GM21526 (cell line): Measurements from ENCODE around the gene TCF4.
A peak's percentile ranks its signal among the peaks of the same experiment; 100 is the strongest.
"Not testable (repeated sequence)": the region's sequence is repeated elsewhere in the genome, so short reads cannot be mapped to it uniquely, and the experiment has no call there.

Experiments
- ATAC-seq: cut with Tn5 transposase; IDR thresholded peaks from one replicate; pipeline ENCODE4 v1.9.1; 2021; ENCODE audit warnings: moderate library complexity; ENCODE audit not compliant: unreplicated experiment, low FRiP score

Gene TCF4

DNA sequence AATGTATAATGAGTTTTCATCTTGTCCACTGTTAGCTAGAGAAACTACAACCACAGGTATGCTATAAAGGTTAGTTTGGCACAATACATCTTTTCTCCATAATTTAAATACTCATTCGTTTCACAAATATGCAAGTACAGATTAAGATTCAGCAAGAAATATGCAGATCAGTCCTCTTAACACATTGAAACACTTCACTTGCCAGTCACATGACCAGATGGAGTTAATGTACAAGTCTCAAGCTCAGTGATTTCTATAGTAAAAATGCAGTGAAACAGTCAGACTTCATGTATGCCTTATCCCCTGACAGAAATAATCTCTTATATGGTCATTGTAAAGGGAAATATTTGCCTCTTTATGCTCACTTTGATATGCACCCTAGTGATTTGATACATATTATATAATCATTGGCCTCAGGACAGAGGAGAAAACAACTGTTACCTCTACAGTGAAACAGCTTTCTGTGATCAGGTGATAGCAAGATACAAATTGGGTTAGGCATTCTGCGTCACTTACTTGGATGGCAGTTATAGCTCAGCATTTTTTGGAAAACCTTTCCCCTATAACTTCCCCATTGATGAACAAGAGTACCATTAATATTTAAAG, 104.6 kb downstream of the TCF4 start:
- no peak for ATAC-seq

DNA sequence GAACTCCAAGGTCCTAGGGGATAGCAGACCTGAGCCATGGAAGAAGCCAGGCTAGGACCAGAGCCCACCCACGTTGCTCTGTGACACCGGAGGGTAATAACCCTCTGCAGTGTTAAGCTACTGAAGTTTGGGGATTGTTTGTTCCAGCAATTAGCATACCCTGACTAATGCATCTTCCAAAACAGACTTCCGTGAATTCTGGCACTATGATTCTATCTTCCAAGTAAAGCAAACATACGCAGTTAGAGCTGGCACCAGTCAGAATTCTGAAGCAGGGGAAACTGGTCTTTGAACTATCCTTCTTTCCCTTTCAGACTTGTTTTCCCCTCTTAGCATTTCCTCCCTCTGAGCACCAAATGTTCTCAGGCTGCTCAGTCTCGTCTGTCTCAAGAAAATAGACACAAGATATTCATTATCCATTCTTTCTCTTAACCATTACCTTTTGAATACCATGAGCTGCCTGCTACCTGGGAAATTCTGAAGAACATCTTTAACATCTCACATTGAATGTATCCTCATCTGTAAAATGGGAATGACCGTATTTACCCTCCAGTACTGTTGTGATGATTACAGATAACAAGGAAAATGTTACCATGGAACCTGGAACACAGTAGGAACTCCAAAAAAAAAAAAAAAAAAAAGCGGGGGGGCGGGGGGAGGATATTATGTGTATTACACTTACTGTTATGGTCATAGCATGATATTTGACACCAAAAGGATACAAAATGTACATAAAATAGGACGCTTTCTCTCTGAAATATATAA, 108.2 kb downstream of the TCF4 start:
- no peak for ATAC-seq

- peak; percentile 14 for ATAC-seq
Measured at GRCh38 chr18:55477860-55478581, 110.0 kb downstream of the TCF4 start.

DNA sequence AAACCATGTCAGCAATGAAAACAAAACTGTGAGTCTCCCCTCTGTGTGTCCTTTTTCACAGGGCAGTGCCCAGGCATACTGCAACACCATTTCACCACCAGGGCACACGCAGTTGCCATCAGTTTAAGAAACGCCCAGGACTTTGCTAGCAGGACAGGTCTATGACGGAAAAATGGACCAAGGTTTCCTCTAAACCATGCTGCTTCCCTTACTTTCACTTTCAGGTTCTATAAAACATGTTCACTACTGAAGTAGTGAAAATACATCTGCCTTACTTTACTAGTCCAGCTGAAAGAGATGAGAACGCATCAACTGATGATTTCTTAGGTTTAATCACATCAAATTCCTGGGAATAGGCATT, 110.5 kb downstream of the TCF4 start:
- peak; percentile 74 for ATAC-seq

GRCh38 chr18:55475916-55476315, 112.1 kb downstream of the TCF4 start:
- no peak for ATAC-seq

DNA sequence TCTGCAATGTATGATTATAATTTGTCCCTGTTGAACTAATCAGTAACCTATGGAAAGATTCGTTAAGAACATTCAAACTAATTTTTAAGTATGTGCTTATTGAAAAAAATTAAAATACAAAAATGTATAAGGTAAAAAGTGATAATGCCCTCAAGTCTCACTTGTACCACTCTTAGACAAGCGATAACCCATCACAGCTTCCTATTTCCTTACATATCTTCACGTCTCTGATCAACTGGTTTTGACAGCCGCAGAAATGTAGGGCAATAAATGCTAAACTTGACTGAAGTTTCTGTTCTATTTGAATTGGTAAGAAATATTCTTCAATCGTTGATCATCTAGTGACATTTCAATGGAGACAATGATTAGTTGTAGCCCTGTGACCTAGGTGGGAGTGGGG, 112.5 kb downstream of the TCF4 start:
- ATAC-seq, result no peak

DNA sequence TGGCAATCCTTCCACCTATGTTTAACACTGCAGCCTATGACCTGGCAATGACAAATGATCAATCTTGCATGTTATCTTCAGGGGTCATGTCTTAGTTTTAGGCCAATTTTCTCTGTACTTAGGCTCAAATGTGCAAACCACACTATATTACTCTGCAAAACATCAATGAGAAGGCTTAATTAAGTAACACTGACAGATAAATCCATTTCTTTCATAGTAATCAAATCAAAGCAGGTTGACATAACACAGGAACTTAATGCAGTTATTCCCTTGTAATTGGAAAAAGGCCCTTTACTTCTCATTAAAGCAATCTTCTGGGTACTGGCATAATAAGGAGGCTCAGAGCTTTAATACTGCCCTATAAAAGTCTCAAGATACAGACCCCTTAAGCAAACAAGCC, 114.4 kb downstream of the TCF4 start:
- no peak for ATAC-seq

DNA sequence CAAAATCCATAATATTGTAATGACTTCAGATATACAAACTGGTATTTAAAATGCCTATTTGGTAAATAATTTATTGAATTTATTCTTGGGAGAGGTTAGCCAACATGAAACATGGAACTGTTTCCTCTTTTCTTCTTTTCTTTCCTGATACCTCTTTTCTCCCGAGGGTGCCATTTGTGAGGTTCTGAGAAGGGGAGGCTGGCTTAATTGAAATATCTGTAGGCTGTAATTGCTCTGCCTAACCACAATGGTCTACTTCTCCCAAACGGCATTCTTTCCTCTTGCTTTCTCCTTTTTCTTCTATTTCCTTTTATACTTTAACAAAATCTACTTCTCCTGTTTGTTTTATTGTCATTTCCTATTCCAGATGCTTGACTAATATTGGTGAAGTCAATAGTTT, 114.9 kb downstream of the TCF4 start:
- no peak for ATAC-seq

GRCh38 chr18:55470826-55471225, 117.2 kb downstream of the TCF4 start:
- ATAC-seq, result no peak

DNA sequence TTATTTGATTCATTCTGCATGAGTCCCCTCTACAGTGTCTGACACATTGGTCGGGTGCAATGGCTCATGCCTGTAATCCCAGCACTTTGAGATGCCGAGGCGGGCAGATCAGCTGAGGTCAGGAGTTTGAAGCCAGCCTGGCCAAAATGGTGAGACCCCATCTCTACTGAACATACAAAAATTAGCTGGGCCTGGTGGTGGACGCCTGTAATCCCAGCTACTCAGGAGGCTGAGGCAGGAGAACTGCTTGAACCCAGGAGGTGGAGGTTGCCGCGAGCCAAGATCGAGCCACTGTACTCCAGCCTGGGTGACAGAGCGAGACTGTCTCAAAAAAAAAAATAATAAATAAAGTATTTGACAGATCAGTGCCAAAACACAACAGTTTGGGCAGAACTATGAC, 118.9 kb downstream of the TCF4 start:
- not testable (repeated sequence) for ATAC-seq

DNA sequence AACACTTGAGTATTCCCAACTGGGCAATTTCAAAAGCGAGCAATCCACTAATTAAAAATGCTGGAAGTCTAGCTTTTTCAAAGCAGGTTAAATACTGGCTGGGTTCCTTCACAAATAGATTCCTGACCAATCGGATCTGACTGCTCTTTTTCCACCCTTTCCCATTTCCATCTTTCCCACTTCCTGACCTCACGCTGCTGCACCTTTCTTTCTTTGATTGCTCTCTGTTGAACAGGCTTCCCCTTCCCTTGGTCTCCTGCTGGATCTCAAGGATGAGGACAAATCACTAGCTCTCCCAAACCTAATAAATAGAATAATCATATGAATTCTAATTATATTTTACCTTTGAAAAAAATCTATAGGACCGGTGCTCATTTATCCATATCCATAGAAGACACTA, 121.2 kb downstream of the TCF4 start:
- no peak for ATAC-seq

GRCh38 chr18:55465313-55465712, 122.7 kb downstream of the TCF4 start:
- ATAC-seq, result no peak

DNA sequence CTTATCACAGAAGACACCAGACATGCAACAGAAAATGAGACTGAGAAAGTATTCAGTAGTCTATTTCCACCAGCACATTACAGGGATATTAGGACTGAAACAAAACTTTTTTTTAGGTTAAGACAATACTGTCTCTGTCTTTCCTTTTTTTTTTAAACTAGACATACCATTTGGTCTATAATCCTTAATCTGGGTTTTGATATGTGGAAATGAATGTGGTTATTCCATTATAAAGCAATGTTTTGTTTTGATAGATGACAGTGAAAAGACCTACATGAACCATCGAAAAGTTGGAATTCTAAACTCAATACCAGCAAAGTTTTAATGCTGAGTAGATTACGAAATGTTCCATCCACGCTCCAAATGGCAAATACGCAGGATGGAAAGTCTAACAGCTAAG, 123.4 kb downstream of the TCF4 start:
- ATAC-seq, result no peak

DNA sequence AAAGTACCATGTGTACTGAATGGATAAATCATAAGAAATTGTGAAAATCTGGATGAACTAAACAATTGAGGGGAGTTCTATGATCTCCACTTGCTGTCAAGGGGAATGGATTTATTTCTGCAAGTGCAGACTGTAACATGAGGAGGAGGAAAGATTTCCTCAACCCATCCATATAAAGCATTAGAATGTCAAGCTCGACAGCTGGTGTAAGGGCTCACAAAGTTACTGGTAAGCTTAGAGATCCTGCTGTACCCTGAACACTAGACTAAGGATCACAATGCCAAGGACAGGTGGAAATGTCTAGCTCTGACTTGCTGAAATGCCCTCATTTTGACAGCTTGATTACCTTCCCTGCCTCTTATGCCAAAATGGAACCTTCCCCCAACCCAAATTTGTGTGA, 125.3 kb downstream of the TCF4 start:
- no peak for ATAC-seq

DNA sequence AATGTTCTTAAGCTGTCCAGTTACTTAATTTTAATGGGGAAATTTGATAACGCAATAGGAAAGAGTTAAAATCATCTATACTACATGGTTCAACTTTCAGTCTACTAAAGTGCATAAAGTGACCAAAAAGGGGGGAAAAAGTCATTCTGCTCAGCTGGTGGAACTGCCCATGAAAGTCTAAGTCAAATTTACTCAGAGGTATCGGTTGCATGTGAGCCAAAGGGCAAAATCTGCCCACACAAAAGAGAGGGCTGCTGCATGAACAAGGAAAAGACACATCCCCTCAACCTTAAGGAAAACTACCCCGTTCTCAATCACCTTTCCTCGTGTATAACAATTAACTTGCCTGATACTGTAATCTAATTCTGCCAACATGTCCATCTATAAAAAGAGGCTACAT, 126.1 kb downstream of the TCF4 start:
- ATAC-seq, result no peak

GRCh38 chr18:55458456-55459203, 129.4 kb downstream of the TCF4 start:
- no peak for ATAC-seq

DNA sequence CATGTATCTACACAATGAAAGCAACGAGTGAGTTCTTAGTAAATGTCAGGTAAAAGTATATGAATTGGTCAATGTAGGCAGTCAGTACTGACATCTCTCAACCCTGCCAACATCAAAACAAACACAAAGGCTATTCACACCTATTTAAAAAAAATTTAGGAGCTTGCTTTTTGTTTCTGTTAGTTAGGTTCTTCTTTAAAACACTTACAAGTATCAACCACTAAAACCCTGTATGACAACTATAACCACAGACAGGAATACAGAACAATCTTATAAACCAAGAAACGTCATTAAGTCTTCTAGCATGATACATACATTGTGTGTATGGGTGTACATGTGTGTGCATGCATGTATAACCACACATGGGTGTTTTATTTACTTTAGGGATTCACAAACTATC, 131.0 kb downstream of the TCF4 start:
- ATAC-seq, result no peak

DNA sequence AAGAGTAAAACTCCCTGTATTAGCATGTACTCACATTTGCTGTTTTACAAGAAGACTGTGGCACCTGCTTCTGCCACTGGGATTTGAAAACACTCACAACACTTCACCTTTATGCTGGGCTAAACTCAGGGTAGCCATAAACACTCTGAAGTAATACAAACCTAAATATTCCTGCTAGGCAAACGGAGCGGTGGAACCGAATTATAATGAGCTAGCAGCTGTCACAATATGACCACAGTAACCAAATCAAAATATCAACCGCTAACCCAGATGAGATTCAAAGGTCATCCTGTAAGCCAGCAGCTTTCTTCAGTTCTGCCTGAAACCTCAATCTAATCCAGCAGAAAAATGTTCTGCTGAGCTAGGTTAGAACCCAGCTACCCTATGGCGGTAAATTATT, 132.1 kb downstream of the TCF4 start:
- ATAC-seq, result no peak

DNA sequence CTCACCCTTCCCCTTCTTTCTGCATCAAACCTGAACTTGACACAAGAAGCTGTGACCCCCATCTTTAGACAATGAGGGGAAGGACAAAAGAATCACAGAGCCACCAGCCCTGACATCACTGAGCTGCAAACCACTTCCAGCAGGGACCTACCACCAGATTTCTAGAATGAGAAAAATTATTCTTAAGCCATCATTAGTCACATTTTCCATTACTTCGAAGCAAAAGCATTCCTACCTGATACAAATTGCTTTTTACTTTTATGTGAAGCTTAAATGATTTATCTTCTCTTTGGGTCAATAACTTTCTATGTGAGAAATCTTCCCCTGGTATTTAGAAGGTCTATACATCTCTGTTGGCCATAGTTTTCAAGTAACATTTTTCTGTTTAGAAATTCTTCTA, 134.8 kb downstream of the TCF4 start:
- no peak for ATAC-seq

GRCh38 chr18:55452123-55452611, 135.8 kb downstream of the TCF4 start:
- no peak for ATAC-seq
